NCI-H1436 treated with DMSO at 0.1 percent for 48 hours (cell line): ENCODE data around the gene KCNMA1.
"Not testable (repeated sequence)": the region's sequence is repeated elsewhere in the genome, so short reads cannot be mapped to it uniquely, and the experiment has no call there.

Experiments used
- DNase-seq: peaks from one replicate; lab custom pipeline; 2025; lab: John Stamatoyannopoulos, UW

Gene KCNMA1

GRCh38 chr10:77582710-77583115 is 54.9 kb downstream of the KCNMA1 start:
- DNase-seq, result no peak

GRCh38 chr10:77581738-77582137 is 55.9 kb downstream of the KCNMA1 start:
- no peak for DNase-seq

DNA sequence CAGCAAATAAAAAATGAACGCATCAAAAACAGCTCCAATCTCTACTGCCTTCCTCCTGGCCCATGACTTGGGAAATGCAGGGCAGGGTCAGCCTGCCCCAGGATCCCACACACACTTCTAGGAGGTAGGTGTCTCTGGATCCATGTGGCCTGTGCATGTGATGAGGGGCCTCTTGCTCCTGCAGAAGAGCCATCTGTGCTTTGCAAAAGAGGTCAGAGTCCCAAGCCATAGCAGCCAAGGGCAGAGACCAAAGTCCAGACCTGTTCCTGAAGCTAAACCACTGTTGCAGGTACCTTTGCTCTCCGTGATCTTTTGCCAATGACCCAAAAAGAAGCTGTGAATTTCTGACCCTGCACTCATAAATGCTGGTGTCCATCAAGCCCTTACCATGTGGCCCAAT is 57.1 kb downstream of the KCNMA1 start:
- no peak for DNase-seq

DNA sequence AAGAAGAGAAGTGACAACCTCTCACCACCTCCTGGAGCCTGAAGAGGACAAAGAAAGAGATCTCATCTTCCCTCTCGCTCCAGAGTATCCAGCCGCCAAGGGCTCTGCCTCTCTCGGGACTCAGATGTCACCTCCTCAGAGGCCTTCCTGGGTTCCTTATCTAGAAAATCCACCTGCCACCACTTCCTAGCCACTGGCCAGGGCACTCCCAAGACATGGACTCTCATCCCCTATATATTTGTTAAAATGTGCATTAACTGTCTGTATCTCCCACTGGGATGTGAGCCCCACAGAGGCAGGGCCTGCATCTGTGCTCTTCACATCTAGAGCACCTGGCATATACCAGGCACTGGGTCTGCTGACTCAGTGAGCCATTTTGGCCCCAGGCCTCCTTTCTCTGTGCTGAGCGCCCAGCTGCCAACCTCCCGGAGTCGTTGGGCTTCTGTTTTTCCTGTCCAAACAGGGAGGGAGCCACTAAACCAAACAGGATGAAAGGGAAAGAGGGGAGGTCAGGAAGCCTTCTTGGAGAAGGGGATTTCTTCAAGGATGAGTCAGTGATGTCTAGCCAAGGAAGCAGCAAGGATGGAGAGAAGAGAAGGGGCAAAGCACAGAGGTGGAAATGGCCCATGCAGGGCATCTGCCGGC is 58.9 kb downstream of the KCNMA1 start:
- DNase-seq, result no peak

- no peak for DNase-seq
These were observed 59.9 kb downstream of the KCNMA1 start for GRCh38 chr10:77577666-77578229.

DNA sequence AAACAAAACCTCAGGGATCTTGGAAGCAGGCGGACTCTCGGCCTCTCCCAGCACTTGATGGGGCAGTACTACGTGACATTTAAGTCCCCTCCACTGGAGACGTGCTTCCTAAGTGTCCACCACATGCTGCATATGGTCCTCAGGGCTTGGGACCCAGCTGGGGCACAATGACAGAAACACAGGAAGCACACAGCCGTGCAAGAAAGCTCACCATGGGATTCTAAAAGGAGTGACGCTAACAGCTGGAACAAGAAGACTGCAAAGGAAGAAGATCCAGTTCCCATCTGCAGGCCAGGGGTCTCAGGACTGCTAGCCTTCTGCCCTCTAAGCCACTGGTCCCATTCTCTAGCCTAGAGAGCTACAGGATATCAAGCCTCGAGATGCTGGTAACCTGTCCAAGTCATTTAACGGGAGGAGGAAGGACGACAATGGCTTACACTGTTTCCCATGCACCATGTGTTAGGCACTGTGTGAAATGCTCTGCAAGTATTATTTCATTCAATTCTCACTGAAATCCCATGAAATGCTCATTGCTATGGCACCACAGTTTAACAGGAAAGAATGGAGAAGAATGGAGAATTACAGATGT is 61.1 kb downstream of the KCNMA1 start:
- no peak for DNase-seq

- DNase-seq, result no peak
These were observed 61.6 kb downstream of the KCNMA1 start for GRCh38 chr10:77576007-77576367.

DNA sequence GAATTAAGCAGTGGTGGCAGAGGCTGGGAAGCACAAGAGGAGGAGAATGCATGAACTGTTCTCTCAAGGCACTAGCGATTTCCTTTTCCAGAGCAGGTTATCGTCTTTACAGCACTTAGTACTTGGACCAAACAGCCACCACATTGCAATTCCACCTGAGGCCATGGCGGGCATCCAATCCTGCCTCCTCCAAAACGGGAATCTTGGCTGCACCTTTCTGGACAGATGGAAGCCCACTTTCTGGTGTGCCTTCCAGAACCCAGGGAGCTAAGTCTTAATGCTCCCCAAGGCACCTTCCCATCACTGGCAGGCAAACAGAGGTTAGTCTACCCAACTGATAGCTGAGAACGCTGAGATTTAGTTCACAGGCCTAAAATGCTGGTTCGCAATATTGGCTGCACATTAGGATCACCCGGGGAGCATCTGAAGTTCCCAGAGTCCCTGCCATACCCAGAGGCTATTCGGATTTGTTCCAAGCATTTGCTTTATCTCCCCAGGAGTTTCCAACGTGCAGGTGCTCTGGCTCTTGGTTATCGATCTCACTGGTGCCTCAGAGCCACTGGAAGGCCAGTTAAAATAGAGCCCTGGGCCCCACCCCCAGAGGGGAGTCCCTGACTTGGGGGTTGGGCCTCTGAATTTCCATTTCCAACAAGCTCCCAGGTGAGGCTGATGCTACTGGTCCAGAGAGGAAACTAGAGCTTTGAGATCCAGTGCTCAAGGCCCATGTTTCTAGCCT is 62.2 kb downstream of the KCNMA1 start:
- DNase-seq, result no peak

GRCh38 chr10:77574438-77574837 is 63.2 kb downstream of the KCNMA1 start:
- DNase-seq, result no peak

GRCh38 chr10:77572520-77572919 is 65.1 kb downstream of the KCNMA1 start:
- not testable (repeated sequence) for DNase-seq

DNA sequence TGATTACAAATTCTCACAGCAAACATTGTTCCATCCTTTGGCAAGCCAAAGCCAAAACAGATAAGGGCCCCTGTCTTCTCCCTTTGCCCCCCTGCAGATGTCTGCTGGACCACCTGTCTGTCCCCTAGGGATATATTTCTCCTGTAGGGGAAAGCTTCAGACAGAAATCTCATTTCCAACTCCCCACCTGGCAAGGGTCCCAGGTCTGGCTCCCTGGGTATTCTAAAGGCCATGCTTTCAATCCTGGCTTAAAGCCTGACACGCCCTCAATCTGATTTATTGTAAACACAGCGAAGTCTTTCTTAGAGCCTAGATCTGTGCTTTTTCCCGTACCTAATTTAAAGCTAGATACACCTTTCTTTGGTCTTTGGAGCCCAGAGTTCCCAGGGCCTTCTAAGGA is 66.1 kb downstream of the KCNMA1 start:
- no peak for DNase-seq

DNA sequence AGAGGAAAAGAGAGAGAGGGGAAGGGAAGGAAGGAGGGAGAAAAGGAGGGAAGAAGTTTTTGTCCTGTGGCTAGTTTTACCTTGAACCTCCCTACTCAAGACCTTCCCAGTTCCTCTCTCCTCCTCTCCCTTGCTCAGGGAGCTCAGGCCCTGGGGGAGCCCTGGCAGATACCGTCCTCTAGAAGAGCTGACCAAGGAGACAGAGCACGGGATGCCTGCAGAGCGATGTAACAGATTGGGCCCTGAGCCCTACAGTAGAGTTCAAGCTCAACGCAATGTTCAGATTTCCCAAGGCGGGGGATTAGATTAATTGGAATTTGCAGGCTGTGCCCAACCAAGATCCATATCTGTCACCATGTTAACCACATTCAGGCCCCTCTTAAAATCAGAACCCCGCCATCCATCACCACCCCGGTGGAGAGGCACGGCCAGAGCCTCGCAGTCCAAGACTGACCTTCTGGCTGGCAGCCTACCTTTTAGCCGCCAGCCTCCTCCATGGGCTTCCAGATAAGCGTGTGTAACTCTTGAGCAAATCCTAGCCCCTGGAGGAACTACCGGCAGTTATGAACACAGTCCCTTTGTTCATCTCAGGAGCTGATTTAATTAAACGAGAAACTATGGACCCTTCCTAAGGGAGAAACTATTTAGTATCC is 70.6 kb downstream of the KCNMA1 start:
- no peak for DNase-seq

DNA sequence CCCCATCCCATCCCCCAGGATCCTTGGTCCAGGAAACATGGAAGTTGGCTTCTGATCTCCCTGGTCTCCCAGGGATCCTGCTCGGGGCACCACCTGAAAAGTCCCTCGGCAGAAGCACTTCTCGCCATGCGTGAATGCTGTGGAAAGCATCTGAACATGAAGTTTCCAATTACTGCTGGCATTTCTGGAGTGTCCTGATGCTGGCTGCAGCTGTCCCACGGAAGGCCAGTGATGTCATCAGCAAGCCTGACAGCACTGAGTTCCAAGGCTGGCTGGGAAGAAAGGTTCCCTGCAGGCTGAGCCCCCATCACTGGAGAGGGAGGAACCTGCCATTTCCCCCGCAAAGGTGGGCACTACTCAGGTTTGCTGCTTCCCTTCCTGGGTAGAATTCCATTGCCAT is 71.4 kb downstream of the KCNMA1 start:
- no peak for DNase-seq

GRCh38 chr10:77565590-77566023 is 72.0 kb downstream of the KCNMA1 start:
- no peak for DNase-seq

DNA sequence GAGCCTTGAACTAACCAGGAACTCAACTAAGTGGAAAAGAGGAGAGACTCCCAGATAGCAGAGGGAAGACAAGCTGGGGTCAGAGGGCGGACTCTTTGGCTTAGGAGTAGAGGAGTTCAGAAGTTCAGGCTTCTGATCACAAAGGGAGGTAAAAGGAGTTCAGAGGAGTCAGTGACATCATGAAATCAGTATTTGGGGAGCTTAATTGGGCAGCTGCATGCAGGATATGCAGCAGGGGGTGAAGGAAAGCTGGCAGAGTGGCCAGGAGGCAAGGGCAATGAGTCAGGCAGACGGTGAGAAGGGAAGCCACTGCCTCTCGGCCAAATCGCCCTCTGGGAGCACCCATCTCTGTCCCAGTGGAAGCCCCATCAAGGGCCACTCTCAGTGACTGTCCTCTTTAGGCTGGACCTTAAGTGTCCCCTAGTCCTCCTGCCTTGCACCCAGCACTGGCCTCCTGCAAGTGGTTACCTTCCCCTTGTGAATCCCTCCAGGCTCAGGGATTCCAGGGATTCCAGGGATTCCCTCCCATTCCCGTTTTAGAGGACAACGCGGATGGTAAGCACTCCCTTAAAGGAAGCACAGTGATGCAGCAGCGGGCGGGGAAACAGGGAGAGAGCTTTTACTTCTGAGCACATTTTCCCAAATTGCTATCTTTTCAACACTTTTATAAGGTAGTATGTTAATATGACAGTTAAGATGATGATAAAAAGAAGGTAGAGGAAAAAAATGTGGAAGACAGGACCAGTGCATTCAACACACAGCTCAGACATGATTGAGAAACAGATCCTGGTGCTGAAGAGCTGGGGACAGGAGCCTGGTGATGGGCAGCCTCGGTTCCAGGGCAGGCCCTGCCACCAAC is 72.6 kb downstream of the KCNMA1 start:
- no peak for DNase-seq

- DNase-seq, result no peak
These were observed 73.9 kb downstream of the KCNMA1 start for GRCh38 chr10:77563638-77564270.

DNA sequence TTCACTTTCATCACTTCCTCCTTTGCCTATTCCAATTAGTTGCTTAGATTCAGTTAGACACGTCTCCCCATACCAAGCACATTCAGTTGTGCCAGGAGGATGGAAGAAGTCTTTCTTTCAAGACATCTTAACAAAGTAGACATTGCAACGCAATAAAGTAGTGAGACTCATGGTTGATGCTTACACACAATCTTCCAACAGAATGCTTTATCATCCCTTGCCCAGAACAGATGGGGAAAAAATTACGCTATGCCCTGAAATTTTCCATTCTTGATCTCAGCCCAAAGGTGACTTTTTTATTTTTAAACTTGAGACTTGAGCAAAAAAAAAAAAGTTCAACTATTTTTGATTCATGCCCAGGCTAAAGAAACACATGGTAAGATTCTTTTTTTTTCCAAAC is 74.9 kb downstream of the KCNMA1 start:
- DNase-seq, result no peak

- DNase-seq, result no peak
These were observed 75.6 kb downstream of the KCNMA1 start for GRCh38 chr10:77561991-77562390.

- DNase-seq, result no peak
These were observed 77.1 kb downstream of the KCNMA1 start for GRCh38 chr10:77560471-77560870.

DNA sequence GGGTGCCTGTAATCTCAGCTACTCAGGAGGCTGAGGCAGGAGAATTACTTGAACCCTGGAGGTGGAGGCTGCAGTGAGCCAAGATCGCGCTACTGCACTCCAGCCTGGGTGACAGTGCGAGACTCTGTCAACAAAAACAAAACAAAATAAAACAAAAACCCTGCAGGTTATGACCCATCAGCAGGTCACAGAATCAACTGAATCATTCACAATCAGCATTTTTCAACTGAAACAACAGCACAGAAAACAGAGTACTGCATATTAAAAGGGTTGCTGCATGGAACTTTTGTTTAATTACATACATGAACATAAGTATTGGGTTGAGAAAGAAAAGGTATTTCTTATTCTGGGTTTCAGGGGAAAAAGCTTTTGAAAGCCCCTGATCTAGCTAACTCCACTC is 77.6 kb downstream of the KCNMA1 start:
- no peak for DNase-seq

- no peak for DNase-seq
These were observed 80.5 kb downstream of the KCNMA1 start for GRCh38 chr10:77556990-77557601.
